ENCODE data around the gene IL1RAPL1.
"Not testable (repeated sequence)": the region's sequence is repeated elsewhere in the genome, so short reads cannot be mapped to it uniquely, and the experiment has no call there.

IL1RAPL1 gene

DNA sequence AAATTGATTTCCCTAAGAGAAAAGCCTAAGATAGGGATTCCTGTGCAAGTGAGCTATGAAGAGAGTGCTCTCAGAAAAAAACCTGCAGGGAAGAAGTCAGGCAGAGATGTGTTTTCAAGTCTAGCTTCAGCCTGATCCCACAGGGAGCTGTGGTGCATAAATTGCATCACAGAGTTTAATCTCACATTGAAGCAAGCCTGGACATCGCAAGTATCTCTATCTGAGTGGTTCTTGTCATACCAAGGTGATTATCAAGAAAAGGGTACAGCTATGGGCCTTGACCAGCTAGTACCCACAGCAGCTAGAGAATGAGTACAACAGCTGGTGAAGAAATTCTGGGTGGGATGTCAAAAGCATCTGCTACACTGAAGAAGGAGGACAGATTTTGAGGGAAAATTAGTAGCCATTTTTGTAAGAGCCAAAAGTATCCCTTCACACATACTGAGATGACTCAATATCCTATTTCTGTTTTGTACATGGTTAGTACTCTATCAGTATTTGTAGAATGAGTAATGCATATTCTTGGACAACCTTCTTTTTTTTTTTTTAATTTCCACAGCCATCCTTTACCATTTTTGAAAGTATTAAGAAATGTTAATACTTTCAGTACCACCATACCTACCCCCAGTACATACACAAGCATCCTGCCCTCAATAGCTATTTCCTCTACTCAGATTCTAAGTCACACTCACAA, 708.9 kb downstream of the IL1RAPL1 start:
- DNase-seq: no peak

GRCh38 chrX:29297171-29297800, 710.0 kb downstream of the IL1RAPL1 start:
- DNase-seq: no peak

DNA sequence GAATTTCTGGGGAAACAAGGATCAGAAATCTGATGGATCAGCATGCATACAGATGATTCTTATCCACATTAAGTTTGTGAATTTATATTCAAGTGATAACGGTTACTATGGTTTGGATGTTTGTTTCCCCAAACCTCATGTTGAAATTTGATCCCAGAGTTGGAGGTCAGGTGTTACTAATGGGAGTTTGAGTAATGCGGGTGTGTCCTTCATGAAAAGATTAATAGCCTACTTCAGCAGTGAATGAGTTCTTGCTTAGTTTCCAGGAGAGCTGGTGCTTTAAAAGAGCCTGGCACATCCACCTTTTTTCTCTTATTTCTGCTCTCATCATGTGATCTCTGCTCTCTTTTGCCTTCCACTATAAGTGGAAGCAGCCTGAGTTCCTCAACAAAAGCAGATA, 712.4 kb downstream of the IL1RAPL1 start:
- no peak for DNase-seq

DNA sequence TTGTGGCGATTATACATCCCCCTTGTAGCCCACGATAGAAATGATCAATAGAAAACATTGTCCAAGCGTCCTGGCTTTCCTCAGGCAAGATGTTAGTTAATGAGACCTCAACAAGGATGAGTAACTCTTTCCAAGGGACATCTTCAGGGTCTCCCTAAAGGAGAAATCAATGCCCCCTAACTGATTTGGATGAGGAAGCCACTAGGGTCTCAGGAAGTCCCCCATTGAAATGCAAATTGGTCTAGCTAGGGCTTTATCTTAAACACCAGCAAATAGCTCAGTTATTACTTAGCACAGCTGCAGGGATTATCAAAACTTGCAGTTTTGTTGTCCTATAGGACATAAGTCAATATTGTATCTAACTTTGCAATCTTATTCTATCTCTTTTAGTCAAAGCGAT, 721.5 kb downstream of the IL1RAPL1 start:
- no peak for DNase-seq

DNA sequence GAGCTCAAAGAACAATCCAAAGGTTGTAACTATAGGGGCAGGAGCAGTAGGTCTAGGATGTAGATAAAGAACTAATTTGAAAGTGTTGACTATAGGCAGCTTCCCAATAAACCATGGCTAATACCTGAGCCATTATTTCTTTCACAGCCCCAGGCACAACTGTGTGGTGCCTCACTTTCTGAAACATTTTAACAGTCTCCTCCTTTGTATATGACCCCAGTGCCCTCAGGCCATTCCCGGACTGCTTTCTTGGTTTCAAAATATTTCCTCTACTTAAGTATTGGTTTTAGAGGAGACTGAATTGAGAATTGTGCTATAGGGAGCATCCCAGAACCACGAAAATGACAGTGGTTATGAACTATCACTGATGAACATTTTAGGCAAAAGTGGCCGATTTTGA, 728.7 kb downstream of the IL1RAPL1 start:
- DNase-seq: no peak

DNA sequence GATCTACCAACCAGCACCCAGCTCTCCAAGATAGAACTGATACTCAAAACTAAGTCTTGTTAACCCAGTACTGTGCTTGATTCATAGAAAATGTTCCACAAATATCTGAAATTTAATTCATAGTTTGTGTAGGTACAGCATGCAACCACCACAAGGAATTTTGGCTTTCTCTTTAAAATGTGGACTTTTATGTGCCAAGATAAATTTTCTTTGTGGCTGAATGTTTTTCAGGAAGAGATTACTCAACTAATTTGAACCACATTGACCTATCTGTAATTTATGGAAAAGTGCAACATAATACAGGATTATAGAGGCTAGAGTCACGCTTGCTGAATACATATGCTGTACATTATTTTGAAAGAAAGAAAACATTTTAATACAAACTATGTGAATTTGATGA, 730.8 kb downstream of the IL1RAPL1 start:
- no peak for DNase-seq

DNA sequence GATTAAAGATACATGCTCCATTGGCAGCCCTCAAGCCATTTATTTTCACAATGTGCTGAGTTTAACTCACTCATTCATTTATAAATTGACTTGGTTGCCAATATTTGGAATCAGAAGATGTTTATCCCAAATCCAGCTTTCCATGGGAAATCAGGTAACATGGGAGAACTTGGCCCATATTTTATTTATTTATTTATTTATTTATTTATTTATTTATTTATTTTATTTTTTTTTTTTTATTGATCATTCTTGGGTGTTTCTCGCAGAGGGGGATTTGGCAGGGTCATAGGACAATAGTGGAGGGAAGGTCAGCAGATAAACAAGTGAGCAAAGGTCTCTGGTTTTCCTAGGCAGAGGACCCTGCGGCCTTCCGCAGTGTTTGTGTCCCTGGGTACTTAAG, 745.2 kb downstream of the IL1RAPL1 start:
- not testable (repeated sequence) for DNase-seq

GRCh38 chrX:29333091-29333490, 745.8 kb downstream of the IL1RAPL1 start:
- not testable (repeated sequence) for DNase-seq

GRCh38 chrX:29348288-29348687, 761.0 kb downstream of the IL1RAPL1 start:
- DNase-seq: no peak

GRCh38 chrX:29359276-29359675, 772.0 kb downstream of the IL1RAPL1 start:
- DNase-seq: no peak

- not testable (repeated sequence) for DNase-seq
Observed at GRCh38 chrX:29374765-29375164, 787.5 kb downstream of the IL1RAPL1 start.

GRCh38 chrX:29376584-29376983, 789.3 kb downstream of the IL1RAPL1 start:
- no peak for DNase-seq

GRCh38 chrX:29382811-29383210, 795.6 kb downstream of the IL1RAPL1 start:
- DNase-seq: no peak

DNA sequence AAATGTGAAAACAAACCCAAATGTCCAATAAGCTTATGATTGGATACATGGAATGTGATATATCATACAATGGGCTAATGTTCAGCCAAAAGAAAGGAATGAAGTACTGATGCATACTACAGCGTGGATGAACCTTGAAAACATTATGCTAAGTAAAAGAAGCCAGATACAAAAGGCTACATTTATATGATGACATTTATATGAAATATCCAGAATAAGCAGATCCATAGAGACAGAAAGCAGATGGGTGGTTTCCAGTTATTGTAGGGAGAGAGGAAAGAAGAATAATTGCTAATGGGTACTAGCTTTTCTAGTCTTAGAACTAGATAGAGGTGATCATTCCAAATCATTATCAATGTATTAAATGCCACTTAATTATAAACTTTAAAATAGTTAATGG, 801.3 kb downstream of the IL1RAPL1 start:
- no peak for DNase-seq

GRCh38 chrX:29397506-29397905, 810.3 kb downstream of the IL1RAPL1 start:
- DNase-seq: no peak

GRCh38 chrX:29407357-29407756, 820.1 kb downstream of the IL1RAPL1 start:
- DNase-seq: no peak

DNA sequence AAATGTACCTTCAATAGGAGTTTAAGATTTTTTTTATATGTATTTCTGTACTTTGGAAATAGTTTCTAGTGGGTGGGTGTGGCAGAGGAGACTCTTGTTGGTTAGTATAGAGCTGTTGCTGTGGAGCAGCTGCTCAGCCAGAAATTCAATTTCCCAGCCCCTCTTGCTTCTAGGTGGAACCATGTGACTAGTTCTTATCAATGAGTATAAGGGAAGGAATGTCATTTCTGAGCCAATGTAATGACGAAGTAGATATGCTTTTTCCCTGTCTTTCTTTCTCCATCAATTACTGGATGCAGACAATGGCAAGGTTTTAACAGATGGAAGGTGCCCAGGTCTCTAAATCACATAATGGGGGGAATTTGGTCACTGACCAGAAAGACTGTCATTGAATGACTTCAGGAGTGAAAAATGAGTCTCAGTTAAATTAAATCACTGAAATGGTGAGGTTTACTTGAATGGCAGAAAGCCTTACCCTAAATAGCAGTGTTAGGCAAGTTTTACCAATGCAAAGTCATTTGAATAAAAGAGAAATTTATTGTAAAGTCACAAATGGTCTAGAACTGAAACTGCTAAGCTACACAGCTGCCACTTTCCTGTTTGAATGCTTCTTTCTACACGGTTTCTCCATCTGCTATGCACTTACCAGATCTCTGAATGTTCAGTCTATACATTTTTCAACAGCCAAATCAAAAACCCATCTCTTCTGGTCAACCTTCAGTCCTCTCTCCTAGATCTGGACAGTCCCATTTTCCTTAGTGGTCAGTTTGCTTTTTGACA, 832.7 kb downstream of the IL1RAPL1 start:
- DNase-seq: no peak

DNA sequence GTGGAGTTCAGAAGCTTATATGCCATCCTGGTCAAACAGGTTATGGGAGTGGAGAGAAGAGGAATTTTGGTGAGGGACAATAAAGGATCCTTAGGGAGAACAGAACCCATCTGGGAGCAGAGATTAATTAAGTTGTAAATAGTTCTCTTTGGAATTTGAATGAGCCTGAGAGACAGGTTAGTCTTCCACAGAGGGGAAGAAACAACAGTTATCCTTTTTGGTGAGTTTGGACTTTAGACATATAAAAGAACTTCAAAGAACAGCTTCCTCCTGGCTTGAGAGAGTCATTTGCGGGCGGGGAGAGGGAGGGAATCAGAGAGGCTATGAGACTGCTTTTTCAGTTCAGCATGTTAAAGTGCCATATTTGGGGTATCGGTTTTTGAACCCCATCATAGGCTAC, 834.8 kb downstream of the IL1RAPL1 start:
- no peak for DNase-seq

GRCh38 chrX:29431895-29432294, 844.6 kb downstream of the IL1RAPL1 start:
- no peak for DNase-seq

- no peak for DNase-seq
Observed at GRCh38 chrX:29432534-29432933, 845.3 kb downstream of the IL1RAPL1 start.

DNA sequence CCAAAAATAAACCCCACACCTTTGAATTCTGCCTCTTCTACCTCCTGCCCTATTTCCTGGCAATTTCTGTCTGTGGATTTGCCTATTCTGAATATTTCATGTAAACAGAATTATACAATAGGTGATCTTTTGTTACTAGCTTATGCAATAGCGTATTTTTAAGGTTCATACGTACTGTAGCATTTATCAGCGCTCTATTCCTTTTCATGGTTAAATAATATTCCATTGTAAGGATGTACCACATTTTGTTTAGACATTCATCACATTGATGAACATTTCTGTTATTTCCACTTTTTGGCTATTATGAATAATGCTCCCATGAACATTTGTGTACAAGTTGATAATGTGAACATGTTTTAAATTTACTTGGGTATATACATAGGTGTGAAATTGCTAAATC, 847.7 kb downstream of the IL1RAPL1 start:
- no peak for DNase-seq

DNA sequence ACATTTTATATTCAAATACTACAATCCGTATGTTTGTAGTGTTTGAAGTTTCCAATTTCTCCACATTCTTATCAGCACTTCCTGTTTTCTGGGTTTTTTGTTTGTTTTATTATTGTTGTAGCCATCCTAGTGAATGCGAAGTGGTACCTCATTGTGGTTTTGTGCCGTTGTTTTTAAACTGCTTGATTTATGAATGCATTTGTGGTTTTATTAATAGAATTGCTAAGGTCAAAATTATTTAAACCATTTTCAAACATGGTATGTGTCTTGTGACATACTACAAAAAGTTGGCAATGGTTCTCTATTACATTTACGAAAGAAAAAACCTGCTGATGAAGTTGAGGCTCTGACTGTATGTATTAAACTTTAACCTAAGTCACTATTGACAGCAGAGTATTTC, 848.1 kb downstream of the IL1RAPL1 start:
- DNase-seq: no peak

- DNase-seq: no peak
Observed at GRCh38 chrX:29447867-29448266, 860.6 kb downstream of the IL1RAPL1 start.

DNA sequence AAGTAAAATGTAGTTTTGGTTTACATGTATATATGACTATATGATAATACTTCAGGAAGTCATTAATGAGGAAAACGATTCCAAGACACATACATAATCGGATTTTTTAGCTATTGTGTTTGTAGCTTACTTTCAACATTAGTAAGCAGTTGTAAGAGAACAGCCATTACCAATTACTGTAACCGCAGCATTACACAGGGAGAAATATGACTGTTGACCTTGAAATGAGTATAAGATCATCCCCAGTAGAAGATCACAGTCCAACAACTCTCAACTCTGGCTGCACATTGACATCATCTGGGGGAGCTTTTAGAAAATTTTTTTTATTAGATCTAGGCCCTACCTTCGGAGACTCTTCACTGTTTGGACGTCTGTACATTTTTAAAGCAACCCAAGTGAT, 866.1 kb downstream of the IL1RAPL1 start:
- no peak for DNase-seq
